Nephron progenitor cell (in vitro differentiated cells): ENCODE measurements around the gene CCDC74A.
"Not testable (repeated sequence)": the region's sequence is repeated elsewhere in the genome, so short reads cannot be mapped to it uniquely, and the experiment has no call there.

Experiments used
- DNase-seq: peaks from one replicate; pipeline ENCODE4 v3.0.0; 2021
- H3K27ac Mint-ChIP-seq: 2 replicates; pipeline ENCODE4 v1.8.0; 2021; ENCODE audit warnings: mild to moderate bottlenecking, moderate library complexity, mixed read lengths
- H3K27me3 Mint-ChIP-seq: 2 replicates; pipeline ENCODE4 v1.8.0; 2021; ENCODE audit warnings: mild to moderate bottlenecking, low read depth, mixed read lengths; ENCODE audit not compliant: poor library complexity
- H3K36me3 Mint-ChIP-seq: 2 replicates; pipeline ENCODE4 v1.8.0; 2021; ENCODE audit warnings: low read depth, mixed read lengths
- H3K4me1 Mint-ChIP-seq: 2 replicates; pipeline ENCODE4 v1.8.0; 2021; ENCODE audit warnings: mixed read lengths
- H3K4me3 Mint-ChIP-seq: 2 replicates; pipeline ENCODE4 v1.8.0; 2021; ENCODE audit warnings: mild to moderate bottlenecking, moderate library complexity, mixed read lengths
- H3K9me3 Mint-ChIP-seq: 2 replicates; pipeline ENCODE4 v1.8.0; 2021; ENCODE audit warnings: mild to moderate bottlenecking, moderate library complexity, mixed read lengths
- CTCF ChIP-seq: fragments of 200-600 bp; sonication (generic); IDR thresholded peaks from 2 replicates; pipeline ENCODE4 v1.5.0; 2021; ENCODE audit warnings: antibody characterized with exemption

The CCDC74A gene

GRCh38 chr2:131552871-131553270, 25.2 kb downstream of the CCDC74A start:
- H3K4me1 Mint-ChIP-seq: no peaks in the 10 kb centered on the region
- H3K27me3 Mint-ChIP-seq: peaks cover 11% of the 10 kb centered on the region
- no peak for DNase-seq
- no peaks in the 10 kb centered on the region for H3K36me3 Mint-ChIP-seq
- TF ChIP-seq CTCF: no peak
- no peak overlapping the region for H3K4me3 Mint-ChIP-seq
- H3K27ac Mint-ChIP-seq: no peak overlapping the region
- H3K9me3 Mint-ChIP-seq: no peaks in the 10 kb centered on the region

- H3K27ac Mint-ChIP-seq: no peak overlapping the region
- H3K27me3 Mint-ChIP-seq: peaks cover 10% of the 10 kb centered on the region
- TF ChIP-seq CTCF: no peak
- H3K4me1 Mint-ChIP-seq: peaks cover 4% of the 10 kb centered on the region
- no peaks in the 10 kb centered on the region for H3K36me3 Mint-ChIP-seq
- DNase-seq: no peak
- H3K9me3 Mint-ChIP-seq: no peaks in the 10 kb centered on the region
- no peak overlapping the region for H3K4me3 Mint-ChIP-seq
Measured at GRCh38 chr2:131556998-131557397, 29.3 kb downstream of the CCDC74A start.

GRCh38 chr2:131557558-131558321, 30.1 kb downstream of the CCDC74A start:
- H3K27ac Mint-ChIP-seq: no peak overlapping the region
- TF ChIP-seq CTCF: no peak
- H3K9me3 Mint-ChIP-seq: no peaks in the 10 kb centered on the region
- H3K4me3 Mint-ChIP-seq: no peak overlapping the region
- H3K4me1 Mint-ChIP-seq: peaks cover 4% of the 10 kb centered on the region
- no peak for DNase-seq
- H3K36me3 Mint-ChIP-seq: no peaks in the 10 kb centered on the region
- peaks cover 10% of the 10 kb centered on the region for H3K27me3 Mint-ChIP-seq

DNA sequence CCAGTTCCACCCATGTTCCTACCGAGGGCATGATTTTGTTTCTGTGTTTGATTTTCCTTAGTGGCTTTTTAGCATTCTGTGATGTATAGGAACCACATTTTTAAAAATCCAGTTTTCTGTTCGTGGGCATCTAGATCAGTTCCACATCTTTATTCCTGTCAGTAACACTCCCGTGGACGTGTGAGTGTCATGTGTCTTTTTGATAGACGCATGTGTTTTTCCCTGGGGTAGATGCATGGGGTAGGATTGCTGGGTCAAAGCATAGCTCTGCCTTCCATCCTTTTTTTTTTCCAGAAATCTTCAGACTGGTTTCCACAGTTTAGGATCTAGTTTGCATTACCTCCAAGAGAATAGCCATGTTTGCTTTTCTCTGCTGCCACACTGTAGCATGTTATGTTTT, 38.7 kb downstream of the CCDC74A start:
- no peaks in the 10 kb centered on the region for H3K4me1 Mint-ChIP-seq
- H3K27ac Mint-ChIP-seq: no peak overlapping the region
- no peaks in the 10 kb centered on the region for H3K36me3 Mint-ChIP-seq
- no peak for TF ChIP-seq CTCF
- no peaks in the 10 kb centered on the region for H3K9me3 Mint-ChIP-seq
- H3K4me3 Mint-ChIP-seq: no peak overlapping the region
- H3K27me3 Mint-ChIP-seq: peaks cover 4% of the 10 kb centered on the region
- no peak for DNase-seq

- no peak for TF ChIP-seq CTCF
- DNase-seq: no peak
- no peaks in the 10 kb centered on the region for H3K9me3 Mint-ChIP-seq
- no peak overlapping the region for H3K27ac Mint-ChIP-seq
- H3K4me1 Mint-ChIP-seq: no peaks in the 10 kb centered on the region
- no peak overlapping the region for H3K4me3 Mint-ChIP-seq
- no peaks in the 10 kb centered on the region for H3K36me3 Mint-ChIP-seq
- peaks cover 4% of the 10 kb centered on the region for H3K27me3 Mint-ChIP-seq
Measured at GRCh38 chr2:131567891-131568290, 40.2 kb downstream of the CCDC74A start.

- H3K27ac Mint-ChIP-seq, H3K36me3 Mint-ChIP-seq, H3K9me3 Mint-ChIP-seq, H3K4me1 Mint-ChIP-seq, H3K27me3 Mint-ChIP-seq, DNase-seq, H3K4me3 Mint-ChIP-seq: not testable (repeated sequence)
Measured at GRCh38 chr2:131568401-131568800, 40.7 kb downstream of the CCDC74A start.
